ENCODE measurements around the gene PERCC1.
"Not testable (repeated sequence)": the region's sequence is repeated elsewhere in the genome, so short reads cannot be mapped to it uniquely, and the experiment has no call there.

Gene PERCC1

DNA sequence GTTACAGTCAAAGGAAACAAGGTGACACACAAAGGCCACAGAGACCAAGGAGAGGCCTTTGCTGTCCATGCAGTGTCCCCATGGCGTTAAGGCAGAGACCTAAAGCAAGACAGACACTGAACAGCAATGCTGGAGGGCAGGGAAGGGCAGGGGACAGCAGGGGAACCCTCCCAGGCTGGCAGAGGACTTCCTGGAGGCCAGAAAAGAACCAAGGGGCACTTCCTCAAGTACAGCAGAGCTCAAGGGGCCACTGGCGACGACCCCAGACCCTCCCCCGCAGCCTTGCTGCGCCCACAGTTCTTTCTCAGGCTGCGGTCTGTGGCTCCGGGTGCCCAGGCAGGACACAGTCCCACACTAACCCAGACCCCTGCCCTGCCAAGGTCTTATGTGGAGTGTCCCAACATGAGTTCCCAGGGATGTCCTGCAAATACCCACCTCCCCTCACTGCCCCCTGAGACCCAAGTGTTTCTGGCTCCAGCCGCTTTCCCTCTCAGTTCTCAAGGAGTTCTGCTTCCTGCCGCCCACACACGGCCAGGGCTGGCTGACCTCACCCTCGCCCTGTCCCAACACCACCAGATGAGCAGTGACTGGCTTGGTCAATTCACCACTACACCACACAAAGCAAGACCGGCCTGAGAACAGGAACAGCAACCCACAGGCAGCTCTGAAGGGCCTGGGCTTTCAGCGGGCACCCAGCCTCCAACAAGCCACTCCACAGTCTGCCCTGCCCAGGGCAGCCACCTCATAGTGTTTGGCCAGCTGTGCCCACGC lies 39.8 kb downstream of the PERCC1 start:
- no peak for FAIRE-seq

DNA sequence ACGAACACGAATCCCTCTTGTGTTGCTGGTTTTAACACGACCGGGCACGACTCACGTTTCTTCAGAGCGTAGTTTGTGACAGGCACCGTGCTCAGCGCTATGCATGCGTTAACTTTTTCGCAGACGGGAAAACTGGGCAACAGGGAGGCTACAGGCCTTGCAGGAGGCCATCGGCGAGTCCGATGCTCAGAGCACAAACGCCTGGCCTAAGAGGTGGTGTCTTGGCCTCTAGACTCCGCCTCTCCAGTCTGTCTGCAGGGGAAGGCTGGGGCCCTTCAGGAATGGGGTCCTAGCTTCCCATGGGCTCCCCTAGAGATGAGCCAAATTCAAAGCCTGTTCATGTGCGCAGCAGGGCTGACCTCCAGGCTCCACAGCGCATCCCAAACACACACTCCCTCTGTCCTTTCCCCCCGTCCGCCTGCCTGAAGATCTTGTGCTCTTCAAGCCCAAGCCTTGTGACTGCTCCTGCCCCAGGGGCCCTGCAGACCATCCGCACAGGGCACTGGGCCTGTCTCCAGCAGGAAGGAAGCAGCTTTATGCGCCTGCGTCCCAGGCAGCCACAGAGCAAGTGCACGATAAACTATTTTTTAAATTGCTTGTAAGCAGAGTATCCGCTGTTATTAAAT lies 40.8 kb downstream of the PERCC1 start:
- no peak for FAIRE-seq

DNA sequence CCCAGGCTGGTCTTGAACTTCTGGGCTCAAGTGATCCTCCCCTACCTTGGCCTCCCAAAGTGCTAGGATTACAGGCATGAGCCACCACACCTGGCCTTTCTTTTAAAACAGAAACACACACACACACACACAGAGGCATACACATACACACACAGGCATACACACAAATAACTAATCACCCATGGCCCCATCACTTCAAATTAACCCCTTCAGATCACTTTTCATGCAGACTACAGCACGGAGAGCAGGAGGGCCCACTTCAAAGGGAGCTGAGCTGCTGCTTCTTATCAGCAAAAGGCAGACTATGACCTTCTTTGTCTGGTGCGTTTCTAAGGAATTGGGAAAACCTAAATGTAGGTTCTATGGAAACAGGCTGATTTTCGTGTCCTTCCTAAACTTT lies 42.1 kb downstream of the PERCC1 start:
- FAIRE-seq = no peak

DNA sequence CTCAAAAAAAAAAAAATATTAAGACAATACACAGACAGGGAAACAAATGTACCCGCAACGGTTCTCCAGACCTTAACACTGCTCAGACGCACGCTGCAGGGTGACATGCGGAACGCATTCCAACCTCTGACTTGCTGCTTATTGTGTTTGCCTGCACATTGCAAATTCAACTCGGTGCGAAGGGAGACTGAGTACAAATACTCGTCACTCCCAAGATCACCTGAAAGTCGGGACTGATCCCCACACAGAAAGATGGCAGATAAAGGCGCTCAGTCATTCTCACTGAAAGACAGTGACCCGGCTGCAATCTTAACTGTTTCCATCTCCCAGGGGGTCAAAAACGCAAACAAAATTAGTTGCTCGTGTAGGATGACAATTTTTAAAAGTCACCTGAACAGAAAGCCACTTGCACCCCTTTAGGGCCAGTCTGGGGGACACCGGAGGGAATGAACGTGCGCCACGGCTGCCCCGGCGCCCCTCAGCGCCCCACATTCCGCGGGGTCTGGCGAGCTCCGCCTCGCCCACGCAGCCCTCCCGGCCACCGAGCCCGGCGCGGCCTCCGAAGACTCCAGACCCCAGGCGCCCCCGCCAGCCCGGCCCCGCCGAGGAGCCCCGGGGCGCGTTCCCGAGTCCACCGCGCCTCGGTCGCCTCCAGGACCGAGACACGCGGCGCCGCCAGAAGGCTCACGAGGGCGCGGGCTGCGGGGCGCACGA lies 43.4 kb downstream of the PERCC1 start:
- no peak for FAIRE-seq

DNA sequence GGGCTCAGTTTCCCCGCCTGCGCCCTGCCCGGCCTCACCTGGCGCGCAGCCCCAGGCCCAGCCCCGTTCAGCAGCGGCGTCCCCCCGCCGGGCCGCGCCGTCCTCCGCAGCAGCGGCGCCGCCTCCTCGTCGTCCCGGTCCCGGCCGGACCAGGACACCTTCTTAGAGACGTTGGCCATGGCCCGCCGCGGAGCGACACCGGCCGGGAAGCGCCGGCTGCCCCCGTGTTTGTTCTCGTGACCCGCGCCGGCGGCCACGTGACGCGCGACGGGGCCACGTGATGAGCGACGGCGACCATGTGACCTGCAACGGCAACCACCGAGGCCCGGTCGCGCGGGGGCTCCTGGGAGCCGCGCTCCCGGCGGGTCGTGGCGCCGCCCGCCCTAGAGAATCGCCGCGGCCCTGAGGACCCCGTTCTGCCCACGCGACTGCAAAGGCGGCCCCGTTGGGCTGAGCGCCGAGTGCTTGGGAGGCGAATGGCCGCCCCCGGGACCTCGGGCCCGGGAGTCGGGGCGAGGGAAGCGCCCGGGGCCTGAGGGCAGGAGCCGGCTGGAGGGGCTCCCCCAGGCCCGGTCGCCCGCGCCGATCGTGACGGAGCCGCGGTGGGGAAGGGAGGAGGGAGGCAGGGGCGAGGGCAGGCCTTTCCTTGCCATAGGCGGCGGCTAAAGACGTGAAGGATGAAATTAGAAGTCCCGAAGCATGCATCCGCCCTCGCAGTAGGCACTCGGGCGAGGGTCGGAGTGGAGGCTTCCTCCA lies 44.1 kb downstream of the PERCC1 start, which contains the start of gene CLCN7:
TSS of gene CLCN7 (minus strand) at position 233 of the 756 bp plus-strand sequence. CDS start at position 179, 54 bp downstream.
- FAIRE-seq = no peak

DNA sequence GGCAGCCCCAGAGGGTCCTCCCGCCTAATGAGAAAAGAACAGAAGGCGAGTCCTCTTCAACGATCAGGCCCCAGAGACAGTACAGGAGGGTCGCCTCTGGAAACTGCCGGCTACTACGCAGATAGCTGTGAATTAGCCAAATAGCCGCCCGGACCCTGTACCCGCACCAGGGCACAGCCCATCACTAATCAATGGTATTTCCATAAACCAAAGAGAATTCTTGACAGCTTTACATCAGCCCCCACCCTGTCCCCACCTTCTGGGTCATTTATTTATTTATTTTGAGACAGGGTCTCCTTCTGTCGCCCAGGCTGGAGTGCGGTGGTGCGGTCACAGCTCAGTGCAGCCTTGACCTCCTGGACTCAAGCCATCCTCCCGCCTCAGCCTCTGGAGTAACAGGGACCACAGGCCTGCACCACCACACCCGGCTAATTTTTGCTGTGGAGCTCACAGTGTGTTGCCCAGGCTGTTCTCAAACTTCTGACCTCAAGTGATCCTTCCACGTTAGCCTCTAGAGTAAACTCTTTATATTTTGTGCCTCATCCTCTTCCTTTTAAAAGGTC lies 44.8 kb downstream of the PERCC1 start:
- no peak for FAIRE-seq

DNA sequence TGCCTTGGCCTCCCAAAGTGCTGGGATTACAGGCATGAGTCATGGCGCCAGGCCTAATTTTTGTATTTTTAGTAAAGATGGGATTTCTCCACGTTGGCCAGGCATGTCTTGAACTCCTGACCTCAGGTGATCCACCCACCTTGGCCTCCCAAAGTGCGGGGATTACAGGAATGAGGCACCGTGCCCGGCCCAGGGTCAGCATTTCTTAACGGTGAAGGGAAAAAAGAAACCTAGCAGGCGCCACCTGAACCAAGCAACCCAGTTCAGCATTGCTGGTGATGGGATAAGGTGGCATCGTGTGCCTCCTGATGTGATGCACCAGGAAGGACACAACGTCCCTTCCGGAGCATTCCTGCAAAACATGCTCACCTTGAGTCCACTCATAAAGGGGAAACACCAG lies 46.2 kb downstream of the PERCC1 start:
- no peak for FAIRE-seq

DNA sequence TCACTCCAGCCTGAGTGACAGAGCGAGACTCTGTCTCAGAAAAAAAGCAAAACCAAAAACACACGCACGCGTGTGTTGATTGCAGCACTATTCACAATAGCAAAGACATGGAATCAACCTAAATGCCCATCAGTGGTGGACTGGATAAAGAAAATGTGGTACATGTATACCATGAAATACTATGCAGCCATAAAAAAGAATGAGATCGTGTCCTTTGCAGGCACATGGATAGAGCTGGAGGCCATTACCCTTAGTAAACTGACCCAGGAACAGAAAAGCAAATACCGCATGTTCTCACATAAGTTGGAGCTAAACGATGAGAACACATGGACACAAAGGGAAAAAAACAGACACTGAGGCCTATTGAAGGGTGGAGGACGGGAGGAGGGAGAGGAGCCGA lies 48.1 kb downstream of the PERCC1 start:
- FAIRE-seq = not testable (repeated sequence)

DNA sequence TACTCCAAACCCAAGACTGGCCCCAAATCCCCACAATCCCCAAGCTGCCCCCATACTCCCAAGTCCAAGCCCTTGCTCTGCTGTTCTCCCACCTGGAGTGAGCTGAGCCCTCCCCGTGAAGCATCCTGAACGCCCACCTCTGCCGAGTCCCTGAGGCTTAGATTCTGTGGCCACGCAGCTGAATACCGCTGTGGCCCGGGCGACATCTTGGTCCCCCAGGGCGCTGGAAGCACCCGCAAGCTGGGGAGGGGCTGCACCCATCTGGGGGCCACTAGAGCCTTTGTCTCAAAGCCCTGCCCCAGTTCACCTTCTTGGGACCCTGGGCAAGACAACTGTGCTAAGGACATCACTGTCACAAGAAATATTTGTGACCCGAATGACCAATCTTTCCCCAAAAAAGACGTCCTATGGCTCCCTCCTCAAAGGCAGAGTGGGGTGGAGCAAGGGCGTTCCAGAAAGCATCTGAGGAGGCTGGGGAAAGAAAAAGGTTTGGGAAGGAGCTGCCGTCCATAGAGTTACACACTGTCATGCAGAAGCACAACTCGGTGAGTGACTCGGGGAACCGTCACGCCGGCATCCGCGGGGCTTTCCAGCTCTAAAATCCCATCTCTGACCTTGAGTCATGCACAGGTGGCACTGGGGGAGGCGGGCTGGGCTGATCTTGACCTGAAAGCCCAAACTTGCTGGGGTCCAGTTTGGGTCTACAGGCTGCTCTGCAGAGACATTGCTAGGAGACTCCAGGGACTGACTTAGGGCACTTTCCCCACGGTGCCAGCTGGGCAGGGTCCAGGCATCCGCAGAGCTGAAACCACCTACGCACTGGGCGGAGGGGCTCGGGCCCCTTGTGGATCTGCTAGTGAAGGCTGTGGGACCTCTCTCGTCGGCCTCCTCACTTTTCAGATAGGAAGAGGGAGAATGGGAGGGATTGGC lies 51.3 kb downstream of the PERCC1 start:
- no peak for FAIRE-seq
